HG03103 (cell line): ENCODE measurements around the gene TMEM143.
A peak's percentile ranks its signal among the peaks of the same experiment; 100 is the strongest.
"Not testable (repeated sequence)": the region's sequence is repeated elsewhere in the genome, so short reads cannot be mapped to it uniquely, and the experiment has no call there.

ENCODE experiments used
- ATAC-seq: cut with Tn5 transposase; IDR thresholded peaks from one replicate; pipeline ENCODE4 v1.9.1; 2021; ENCODE audit warnings: low read depth; ENCODE audit not compliant: unreplicated experiment

TMEM143 gene

DNA sequence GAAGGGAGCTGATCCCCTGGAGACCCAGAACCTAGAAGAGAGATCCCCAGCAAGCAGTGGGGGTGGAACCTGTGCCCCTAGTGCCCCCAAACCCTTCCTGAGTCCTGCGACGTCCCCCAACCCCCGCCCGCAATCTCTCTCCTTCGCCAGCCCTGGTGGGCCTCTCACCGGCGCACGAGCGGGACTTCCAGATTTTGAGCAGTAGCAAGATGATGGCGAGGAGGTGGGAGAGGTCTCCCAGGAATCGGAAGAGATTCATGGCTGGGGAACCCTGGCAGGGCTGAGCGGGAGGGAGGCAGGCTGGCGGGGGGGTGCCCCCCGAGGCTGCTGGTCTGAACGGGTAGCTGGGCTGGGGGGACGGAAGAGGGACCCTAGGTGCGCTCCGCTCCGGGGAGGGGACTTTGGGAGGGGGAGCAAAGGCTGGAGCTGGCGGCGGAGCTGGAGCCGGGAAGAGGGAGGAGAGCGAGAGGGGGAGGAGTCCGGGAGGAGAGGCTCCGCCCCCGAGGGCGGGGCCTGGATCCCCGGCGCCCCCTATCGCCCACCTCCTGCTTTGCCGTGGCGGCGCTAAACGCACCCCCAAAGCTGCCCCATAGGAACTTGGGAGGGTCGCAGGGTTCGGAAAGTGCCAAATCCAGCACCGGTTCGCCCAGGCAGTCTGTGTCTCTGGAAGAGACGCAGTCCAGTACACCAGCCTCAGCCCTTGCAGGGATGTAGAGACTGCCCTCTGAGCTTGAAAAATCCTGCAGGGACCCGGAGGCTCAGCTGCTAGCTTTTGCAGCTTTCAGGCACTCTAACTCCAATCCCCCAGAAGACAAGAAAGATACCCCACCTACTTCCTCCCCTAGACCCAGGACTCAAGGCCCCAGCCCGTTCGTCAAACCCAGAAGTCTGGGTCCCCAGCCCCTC is 27.6 kb upstream of the TMEM143 start, which contains the start of gene KDELR1:
KDELR1 (minus strand) TSS at position 452 of the 906 bp plus-strand sequence; CDS start at position 259, 193 bp downstream.
- peak; percentile 75 for ATAC-seq

DNA sequence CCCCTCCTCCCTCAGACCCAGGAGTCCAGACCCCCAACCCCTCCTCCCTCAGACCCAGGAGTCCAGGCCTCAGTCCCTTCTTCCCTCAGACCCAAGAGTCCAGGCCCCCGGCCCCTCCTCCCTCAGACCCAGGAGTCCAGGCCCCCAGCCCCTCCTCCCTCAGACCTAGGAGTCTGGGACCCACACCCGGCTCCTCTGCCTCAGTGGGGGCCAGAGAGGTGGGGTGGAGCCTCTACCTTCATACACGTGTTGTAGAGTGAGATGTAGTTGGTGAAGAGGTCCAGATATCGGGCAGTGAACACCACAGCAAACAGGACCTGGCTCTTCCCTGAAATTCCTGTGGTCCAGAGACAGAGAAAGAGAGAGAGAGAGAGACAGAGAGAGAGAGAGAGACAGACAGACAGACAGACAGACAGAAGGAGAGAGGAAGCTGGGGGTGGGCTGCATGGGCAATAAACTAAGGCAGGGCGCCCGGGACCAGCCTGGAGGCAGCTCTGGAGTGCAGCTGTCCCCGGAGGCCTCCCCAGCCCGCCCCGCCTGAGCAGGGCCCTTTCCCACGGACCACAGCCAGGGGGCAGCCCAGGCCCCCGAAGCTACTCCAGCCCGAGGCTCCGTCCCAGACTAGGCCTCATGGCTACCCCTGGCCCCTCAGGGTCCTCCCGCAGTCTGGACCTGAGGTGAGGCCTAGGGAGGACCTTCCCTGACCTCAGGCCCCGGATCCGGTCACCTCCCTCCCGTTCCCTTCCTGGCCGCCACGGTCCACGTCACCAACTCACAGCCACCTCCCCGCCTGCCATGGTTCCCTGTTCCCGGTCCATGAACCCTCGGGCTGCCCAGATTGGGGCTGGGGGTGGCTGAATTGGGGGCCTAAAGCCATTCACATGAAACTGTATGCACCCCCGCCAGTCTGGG is 26.7 kb upstream of the TMEM143 start:
- no peak for ATAC-seq

DNA sequence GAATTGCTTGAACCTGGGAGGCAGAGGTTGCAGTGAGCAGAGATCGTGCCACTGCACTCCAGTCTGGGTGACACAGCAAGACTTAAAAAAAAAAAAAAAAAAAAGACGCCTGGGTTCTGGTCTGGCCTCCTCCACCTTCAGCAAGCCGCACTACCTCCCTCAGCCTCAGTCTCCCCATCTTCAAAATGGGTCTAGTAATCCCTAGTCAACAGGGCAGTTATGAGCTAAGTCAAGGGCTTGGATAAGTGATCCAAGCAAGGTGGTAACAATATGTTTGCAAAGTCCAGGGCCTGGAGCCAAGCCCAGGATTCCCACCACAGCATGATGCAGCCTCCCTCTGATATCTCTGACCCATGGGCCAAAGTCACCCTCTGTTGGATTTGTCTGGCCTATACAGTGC is 23.2 kb upstream of the TMEM143 start:
- no peak for ATAC-seq

DNA sequence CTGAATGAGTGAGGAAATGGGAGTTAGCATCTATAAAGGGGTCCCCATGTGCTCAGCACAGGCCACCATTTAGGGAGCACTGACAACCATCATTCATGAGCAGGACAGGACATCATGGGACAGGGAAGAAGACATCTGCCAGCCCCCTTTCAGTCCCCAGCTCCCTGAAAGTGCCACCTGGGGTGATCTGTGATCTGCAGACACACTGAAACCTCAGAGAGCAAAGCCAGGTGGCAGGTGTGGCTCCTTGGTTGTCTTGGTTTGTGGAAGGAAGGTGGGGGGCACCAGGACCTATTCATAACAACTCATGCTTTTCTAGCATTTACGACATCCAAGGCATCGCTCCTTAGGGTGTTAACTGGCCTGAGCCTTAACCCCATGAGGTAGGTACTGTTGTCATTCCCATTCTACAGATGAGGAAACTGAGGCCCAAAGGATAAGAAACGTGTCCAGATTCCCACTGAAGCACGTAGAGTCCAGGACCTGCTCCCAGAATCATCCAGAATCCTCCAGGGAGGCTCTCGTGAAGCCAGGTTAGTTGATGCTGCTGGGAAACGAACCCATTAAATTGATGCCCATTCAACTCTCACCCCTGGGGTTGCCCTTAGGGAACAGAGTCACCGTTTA is 21.8 kb upstream of the TMEM143 start:
- ATAC-seq, result no peak

DNA sequence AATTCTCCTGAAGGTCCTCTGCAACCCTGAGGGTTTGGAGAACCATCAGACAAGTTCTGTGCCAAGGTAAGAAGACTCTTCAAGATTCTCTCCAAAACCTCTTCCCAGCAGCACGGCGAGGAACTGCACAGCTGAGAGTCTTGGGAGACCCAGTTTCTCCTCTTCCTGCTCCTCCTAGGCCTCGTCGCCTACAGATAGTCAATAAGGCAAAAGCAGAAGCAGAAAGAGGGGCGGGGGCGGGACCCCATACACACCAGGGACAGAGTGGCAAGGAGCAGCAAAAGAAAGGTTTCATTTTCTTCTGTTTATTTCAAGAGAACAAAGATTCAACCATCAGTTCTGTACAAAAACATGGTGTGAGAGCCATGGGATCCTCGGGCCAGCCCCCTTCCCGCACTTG is 18.5 kb upstream of the TMEM143 start:
- no peak for ATAC-seq

DNA sequence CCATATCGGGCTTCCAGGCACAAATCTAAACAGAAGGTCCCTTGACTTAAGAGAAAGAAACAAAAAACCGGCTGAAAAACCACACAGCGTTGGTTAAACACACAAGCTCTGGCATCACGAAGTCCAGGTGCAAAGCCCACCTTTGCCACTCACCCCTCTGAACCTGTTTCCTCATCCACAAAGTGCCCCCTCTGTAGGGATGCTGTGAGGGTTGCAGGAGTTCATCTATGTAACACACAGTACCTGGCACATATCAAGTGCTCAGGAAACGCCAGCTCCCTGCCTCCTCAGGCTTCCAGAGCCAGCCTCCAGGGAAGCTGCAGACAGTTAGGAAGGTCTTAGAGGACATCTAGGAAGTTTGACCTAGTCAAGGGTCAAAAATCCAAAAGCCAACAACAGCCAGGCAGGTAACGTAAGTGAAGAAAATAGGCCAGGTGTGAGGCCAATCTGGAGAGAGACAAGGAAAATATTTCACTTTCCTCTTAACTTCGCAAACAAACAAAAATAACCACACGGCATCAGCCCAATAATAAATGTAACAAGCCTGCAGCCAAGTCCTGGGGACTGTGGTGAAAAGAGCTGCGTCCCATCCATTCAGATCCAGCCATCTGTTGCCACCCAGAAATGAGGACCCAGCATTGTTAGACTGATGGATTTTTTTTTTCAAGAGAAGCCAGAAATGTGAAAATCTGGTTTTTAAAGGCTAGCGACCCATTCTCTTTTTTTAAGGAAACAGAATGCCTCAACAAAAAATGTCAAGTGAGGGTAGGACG is 17.6 kb upstream of the TMEM143 start:
- ATAC-seq, result no peak

DNA sequence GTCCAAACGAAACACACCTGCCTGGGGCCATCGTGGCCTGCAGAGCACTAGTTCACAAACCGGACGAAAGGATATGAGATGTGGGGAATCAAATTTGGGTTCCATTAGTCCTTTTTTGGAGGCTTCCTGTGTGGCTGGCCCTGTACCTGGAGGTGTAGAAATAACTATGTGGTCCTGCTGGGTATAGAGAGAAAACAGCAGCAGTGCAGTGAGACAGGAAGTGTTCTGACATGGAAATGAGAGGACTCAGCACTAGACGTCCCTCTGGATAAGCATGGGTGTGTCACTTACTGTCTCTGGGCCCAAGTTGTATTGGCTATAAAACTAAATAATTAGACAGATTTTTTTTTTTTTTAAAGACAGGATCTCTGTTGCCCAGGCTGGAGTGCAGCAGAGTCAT is 15.3 kb upstream of the TMEM143 start:
- ATAC-seq, result no peak

DNA sequence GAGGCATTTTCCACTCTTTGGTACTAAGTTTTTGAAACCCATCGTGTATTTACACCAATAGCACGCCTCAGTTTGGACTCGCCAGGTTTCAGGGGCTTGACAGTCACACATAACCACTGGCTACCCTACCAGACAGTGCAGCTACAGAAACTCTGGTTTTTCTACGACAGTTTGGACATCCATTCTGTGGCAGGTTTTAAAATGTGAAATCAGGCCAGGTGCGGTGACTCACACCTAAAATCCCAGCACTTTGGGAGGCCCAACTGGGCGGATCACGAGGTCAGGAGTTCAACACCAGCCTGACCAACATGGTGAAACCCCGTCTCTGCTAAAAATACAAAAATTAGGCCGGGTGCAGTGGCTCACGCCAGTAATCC is 14.4 kb upstream of the TMEM143 start:
- no peak for ATAC-seq

DNA sequence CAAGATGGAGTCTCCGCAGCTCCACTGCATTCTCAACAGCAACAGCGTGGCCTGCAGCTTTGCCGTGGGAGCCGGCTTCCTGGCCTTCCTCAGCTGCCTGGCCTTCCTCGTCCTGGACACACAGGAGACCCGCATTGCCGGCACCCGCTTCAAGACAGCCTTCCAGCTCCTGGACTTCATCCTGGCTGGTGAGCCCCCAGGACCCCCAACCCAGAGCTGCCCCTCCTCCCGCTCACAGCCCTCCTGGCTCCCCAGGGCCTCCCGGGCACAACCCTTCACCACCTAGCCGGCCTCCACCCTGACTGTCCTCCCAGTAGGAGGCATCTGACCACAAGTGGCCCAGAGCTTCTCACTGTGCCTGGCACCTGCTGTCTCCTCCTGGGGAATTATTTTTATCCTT is 9.8 kb upstream of the TMEM143 start:
- no peak for ATAC-seq

DNA sequence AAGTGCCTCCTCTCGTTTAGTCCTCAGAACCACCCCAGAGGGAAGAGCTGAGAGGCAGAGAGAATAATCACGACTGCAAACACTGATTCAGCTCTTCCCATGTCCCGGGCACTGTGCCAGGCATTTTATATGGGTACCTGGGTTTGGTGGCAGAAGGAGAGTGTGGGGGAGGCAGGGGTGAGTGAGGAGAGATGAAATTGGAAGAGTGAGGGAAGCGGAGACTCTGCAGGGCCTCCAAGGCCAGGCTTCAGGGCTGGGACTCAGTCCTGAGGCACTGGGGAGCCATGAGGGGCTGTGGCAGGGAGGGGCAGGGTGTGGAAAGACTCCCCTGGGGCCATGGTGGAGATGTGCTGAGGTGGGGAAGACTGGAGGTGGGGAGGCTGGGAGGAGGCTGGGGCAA is 9.2 kb upstream of the TMEM143 start:
- ATAC-seq, result no peak

DNA sequence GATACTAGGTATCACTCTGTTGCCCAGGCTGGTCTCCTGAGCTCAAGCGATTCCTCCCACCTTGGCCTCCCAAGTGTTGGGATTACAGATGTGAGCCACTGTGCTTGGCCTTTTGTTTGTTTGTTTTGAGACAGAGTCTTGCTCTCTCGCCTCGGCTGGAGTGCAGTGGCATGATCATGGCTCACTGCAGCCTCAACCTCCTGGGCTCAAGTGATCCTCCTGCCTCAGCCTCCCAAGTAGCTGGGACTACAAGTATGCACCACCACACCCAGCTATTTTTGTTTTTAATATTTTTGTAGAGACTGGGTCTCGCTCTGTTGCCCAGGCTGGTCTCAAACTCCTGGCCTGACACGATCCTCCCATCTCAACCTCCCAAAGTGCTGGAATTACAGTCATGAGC is 8.0 kb upstream of the TMEM143 start:
- ATAC-seq, result not testable (repeated sequence)

DNA sequence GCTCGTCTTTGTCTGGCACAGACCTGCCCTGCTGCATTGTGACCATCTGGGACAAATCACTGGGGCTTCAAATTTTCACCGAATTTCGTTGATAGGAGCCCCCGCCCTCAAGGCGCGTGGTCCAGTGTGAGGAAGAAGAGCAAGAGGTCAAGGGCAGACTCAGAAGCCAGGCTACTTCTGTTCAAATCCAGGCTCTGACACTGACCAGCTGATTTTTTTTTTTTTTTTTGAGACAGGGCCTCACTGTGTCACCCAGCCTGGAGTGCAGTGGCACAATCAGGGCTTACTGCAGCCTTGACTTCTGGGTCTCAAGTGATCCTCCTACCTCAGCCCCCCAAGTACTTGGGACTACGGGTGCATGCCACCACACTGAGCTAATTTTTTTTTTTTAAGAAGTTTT is 7.6 kb upstream of the TMEM143 start:
- no peak for ATAC-seq

DNA sequence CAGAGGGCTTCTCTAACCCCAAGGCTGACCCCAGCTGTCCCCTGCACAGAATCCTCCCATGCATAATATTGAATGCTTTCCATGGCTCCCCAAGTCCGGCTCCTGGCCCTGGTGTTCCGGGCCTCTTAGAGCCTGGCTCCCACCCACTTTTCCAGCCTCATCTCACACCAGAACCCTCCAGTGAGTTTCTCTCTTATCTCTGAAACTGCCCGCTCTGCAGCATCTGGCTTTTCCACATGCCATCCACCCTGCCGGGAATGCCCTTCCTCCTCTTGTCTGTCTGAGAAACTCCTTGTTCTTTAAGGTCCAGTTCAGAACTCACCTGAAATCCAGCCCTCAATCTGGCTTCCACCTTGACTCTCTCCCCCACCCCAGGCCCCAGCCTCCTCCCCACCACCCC is 7.2 kb upstream of the TMEM143 start:
- no peak for ATAC-seq

DNA sequence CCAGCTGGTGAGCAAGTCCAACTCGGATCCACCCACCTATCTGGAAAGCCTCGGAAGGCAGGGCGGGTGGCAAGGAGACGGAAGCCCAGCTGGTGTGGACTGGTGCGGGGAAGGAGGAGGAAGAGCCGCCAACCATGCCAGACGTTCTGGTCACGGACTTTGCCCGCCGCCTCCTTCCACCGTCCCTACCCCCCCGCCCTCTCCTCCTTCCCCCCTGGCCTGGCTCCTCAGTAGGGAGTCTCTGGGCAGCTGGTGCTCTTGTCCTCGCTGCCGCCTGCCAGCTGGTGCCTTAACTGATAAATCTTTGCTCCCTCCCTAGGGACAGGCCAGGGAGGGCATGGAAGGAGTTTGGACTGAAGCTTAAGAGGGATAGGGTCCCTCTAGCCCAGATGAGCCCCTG is 5.2 kb upstream of the TMEM143 start:
- ATAC-seq, result no peak

DNA sequence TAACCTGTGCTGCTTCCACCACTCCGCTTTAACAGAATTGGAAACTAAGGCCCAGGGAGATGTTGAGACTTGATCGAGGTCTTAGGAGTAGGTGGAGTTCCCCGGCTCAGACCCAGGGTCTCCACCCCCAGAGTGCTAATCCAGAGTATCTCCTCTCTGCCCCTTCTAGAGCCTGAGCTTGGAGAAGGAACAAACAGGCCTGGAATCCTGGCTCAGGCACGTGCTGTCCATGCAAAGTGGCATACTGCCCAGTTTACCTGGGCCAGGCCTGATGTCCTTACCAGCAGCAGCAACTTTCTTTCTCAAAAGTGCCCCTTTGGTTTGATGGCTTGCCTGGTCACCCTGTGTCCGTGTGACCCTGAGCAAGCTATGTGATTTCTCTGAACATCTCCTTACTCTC is 4.1 kb upstream of the TMEM143 start:
- ATAC-seq, result no peak

DNA sequence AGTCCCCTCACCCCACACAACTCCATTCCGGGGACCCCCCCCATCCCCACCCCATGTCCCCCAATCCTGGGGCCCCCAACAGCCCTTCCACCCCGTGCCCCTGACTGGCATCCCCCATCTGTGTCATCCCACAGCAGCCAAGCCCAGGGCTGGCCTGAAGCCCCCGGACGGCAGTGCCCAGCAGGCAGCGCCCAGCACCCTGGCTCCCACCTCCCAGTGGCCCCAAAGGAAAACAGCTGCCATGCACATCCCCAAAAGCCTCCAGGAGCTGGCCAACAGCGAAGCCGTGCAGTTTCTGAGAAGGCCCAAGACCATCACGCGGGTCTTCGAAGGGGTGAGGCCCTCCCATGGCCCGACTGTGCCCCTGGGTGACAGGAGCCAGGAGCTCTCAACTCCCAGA is 1.9 kb upstream of the TMEM143 start:
- no peak for ATAC-seq

DNA sequence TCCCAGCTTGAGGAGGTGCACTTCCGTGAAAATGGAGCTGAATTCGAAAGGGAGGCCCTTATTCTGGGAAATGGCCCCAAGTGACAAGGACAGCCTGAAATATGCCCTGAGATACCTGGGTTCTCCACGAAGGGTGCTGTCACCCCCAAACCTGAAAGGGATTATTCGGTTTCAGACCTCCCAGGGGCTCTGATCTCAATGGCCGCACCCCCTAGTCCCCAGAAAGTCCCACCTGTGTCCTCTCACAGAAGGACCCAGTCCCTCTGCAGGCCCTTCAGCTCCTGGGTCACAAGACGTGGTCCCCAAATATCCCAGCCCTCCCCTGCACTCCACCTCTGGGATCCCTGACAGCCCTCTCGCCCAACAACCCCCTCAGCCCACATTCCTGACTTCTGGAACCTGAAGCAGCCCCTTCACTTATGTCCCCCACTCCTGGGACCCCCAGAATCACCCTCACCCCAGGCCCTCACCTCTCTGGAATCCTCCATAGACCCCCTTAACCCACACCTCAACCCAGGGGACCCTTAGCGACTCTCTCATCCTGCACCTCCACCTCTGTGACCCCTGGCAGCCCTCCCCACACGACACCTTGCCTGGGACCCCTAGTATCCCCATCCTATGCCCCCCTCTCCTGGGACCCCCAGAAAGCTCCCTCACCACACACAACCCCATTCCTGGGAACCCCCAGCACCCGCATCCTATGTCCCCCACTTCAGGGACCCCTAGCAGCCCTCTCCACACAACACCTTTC is 1.0 kb upstream of the TMEM143 start:
- ATAC-seq, result no peak

DNA sequence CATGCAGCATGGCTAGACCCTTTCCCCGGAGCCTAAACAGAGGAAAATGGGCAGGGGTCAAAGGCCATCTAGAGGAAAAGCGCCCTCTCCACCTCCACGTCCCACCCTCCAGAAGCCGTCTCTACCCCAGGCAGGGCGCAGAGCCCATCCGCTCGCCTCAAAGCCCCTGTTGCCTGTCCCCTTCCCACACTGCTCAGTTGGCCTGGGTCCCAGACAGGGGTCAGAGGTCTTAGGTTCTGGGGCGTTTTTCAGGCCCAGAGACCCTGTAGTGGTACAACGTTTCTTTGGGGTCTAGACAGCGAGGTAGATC is 285 bp downstream of the TMEM143 start:
- ATAC-seq, result peak; percentile 8

DNA sequence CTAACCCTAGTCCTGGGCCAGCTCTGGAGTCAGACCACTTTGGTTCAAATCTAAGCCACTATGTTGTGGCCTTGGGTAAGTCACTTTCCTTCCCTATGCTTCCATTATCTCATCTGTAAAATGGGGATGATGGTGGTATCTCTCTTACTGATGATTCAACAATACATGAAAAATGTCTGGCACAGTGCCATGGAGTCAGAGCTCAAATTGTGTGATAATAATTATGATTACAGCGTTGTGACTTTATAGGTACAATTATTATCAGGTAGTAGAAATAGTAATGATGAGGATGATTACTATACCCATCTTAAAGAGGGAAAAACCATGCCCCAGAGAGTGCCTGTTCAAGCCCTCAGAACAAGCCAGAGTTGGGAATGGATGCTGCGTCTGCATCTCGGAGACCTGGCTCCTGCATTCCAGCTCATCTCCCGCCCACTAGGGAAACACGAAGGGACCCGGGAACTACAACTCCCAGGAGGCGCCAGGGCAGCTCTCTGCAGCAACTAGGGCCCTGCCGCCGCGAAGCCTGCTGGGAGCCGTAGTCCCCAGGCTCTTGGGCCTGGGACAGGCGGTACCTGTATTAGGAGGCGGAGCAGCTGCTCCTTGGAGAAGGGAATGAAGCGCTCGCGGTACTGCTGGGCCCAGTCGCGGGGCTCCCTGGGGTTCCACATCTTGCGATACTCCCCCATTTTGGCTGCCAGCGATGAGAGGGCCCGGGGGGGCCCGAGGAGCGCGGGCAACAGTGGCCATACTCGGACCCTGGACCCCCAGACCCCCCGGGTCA is 832 bp downstream of the TMEM143 start:
- ATAC-seq, result peak; percentile 39
